ENCODE measurements around the gene CYTH4. TPM values are rescaled to one million over a fixed set of nuclear protein-coding genes. Genes with fewer than 3 reads are reported as not detected.
A peak's percentile ranks its signal among the peaks of the same experiment; 100 is the strongest.
"Not testable (repeated sequence)": the region's sequence is repeated elsewhere in the genome, so short reads cannot be mapped to it uniquely, and the experiment has no call there.

Gene CYTH4
- 16.3 TPM for total RNA-seq

- DNase-seq (ENCODE audit: low spot score): peak; percentile 78
Observed at GRCh38 chr22:37282385-37282677, at the start of gene CYTH4. Gene CYTH4 (plus strand): TSS chr22:37282508. CDS start chr22:37282570, 62 bp downstream.

DNA sequence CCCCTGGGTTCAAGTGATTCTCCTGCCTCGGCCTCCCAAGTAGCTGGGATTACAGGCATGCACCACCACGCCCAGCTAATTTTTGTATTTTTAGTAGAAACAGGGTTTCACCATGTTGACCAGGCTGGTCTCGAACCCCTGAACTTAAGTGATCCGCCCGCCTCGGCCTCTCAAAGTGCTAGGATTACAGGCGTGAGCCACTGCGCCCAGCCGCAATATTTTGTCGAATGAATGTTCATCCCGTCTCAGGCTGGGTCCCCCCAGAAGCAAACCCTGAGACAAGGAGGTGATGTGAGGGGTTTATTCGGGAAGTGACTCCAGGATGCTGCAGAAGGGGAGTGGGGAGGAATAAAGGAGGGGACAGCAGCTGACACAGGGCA is 48.9 kb upstream of the CYTH4 start:
- DNase-seq (ENCODE audit: low spot score): not testable (repeated sequence)

- DNase-seq (ENCODE audit: low spot score): no peak
Observed at GRCh38 chr22:37233751-37234631, 48.3 kb upstream of the CYTH4 start.

GRCh38 chr22:37234736-37235711 is 47.3 kb upstream of the CYTH4 start:
- no peak for DNase-seq (ENCODE audit: low spot score)

DNA sequence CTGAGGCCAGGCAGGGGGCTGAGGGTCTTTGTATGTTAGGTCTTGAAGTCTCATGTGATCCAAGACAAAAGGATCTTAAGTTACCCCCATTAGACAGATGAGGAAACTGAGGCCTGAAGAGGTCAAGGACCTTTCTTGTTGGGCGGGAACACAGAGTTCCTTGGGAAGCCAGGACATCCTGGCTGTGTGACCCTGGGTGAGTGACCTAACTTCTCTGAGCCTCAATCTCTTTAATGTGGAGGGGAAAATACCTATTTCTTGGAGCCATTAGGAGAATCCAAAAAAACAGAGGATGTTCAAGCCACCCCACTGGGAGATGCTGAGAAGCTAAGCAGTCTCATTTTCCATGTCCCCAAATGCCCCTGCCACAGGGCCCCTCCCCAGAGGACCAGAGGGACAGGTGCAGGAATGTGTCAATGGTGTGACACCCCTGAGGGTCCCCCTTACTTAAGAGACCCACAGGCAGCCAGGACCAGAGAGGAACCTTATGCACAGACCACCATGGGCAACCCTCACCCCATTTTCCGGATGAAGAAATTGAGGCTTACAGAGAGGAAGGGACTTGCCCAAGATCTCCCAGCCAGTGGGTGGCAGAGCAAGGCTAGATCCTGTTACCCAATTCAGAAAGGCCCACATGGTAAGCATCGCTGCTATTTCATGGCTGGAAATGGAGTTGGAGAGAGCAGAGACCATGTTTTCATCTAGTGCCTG is 46.3 kb upstream of the CYTH4 start:
- no peak for DNase-seq (ENCODE audit: low spot score)

DNA sequence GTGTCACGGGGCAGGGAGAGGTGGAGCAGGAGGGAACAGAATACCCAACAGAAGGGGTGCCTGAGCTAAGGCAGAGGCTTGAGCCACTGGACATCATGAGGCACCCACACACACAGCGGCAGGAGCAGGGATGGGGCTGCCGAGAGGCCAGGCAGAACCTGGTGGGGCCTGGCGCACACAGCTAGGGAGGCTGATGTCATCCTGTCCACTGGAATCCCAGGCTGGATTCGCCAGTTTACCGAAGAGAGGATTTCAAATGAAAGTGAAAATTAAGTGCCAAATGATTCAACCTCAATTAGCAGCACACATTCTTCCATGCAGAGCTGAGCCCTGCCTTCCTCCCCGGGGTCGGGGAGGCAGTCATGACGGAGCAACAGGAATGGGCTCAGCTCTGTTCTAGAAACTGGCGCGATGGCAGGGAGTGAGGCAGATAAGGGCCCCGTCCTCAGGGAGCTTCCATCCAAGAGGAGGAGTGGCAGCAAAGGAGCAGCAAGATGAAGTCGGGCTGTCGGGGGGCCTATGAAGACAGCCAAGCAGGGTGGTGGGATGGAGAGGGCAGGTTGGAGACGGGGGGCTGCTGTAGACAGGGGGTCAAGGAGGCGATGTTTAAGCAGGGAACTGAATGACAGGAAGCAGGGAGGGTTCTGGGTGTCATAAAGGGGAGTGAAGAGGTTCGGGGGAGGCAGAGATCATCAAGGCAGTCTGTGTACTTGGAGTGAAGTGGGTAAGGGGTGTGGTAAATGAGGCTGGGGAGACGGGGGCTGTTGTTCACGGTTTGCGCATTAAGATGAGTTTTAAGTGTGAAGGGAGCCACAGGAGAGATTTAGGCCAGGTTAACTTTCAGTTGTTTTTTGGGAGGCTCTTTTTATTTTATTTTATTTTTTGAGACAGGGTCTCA is 44.7 kb upstream of the CYTH4 start:
- no peak for DNase-seq (ENCODE audit: low spot score)

DNA sequence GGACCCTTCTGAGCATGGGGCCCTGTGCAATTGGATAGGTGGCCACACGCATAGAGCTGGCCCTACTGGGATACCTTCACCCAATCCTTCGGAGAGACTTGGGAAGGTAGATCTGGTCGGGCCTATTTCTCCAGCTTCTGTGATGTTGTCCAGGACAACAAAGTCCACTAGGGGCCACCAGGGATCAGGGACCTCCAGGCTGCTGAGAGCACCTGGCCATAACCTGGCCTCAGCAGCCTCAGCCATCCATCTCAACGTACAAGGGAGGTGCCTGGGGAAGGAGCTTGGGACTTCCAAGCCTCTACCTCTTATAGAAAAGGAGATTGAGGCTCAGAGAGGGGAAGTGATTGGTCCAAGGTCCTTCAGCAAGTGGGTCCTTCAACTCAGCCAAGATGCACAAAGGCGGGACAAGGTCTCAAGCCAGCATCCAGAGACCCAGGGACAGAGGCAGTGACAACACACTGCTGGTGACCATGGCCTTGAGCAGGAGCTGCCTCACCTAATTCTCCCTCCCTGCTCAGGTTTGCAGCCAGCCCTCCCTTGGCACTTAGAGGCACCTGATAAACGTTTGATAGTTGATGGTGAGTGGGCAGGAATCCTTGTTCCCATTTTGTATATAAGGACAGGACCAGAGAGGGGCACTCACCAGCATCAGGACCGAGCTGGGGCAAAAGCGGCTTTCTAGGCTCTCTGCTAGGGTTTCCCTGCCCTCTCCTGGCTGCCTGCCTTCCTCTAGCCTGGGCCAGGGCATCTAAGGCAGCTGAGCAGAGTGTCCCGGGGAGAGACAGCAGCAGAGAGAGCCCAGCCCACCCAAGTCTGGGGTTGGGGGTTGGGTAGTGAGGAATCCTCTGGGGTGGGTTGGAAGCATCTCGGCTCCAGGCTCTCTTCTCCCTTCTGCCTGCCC is 42.7 kb upstream of the CYTH4 start:
- no peak for DNase-seq (ENCODE audit: low spot score)

GRCh38 chr22:37240240-37240940 is 41.9 kb upstream of the CYTH4 start:
- no peak for DNase-seq (ENCODE audit: low spot score)

- no peak for DNase-seq (ENCODE audit: low spot score)
Observed at GRCh38 chr22:37240941-37241320, 41.4 kb upstream of the CYTH4 start.

- DNase-seq (ENCODE audit: low spot score): no peak
Observed at GRCh38 chr22:37241351-37242142, 40.8 kb upstream of the CYTH4 start.

- DNase-seq (ENCODE audit: low spot score): peak; percentile 66
Observed at GRCh38 chr22:37242395-37242918, 39.9 kb upstream of the CYTH4 start.

GRCh38 chr22:37243402-37244113 is 38.8 kb upstream of the CYTH4 start:
- no peak for DNase-seq (ENCODE audit: low spot score)

DNA sequence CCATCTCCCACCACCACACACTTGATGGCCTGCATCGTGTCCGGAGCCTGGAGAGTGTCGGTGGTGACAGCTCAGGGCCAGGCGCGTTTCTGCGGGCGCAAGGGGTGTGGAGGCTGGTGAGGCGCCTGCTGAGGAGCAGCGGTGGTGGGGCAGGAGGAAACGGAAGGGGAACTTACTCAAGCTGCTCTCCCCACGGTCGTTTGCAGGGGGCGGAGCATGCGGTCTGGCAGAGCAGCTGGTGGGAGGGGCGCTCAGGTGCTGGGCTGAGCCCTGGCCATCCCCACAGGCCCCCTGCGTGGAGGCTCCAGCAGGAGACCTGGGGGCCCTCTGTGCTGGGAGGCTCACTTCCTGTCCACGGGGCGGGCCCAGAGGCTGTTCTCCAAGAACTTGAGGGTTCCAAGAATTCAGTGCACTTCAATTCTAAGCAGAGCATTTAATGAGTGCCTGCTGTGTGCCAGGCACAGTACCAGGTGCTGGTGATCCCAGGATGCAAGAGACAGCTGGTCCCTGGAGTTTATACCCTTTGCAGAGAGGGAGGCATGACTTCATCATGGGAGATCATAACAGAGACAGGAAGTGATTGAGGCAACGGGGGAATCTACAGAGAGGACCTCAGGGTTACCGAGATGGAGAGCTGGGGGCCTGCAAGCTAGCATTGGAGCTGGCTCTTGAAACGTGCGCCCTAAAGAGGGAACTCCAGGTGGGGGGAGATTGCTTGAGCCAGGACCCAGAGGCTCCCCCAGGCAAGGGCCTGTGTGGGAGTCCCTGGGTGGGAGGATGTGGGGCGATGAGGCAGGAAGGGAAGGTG is 38.0 kb upstream of the CYTH4 start, which contains the start of gene RAC2:
RAC2 (minus strand) TSS at position 156 of the 808 bp plus-strand sequence; CDS start at position 35, 121 bp downstream.
- DNase-seq (ENCODE audit: low spot score): peak; percentile 83

GRCh38 chr22:37244922-37245722 is 37.2 kb upstream of the CYTH4 start:
- no peak for DNase-seq (ENCODE audit: low spot score)

DNA sequence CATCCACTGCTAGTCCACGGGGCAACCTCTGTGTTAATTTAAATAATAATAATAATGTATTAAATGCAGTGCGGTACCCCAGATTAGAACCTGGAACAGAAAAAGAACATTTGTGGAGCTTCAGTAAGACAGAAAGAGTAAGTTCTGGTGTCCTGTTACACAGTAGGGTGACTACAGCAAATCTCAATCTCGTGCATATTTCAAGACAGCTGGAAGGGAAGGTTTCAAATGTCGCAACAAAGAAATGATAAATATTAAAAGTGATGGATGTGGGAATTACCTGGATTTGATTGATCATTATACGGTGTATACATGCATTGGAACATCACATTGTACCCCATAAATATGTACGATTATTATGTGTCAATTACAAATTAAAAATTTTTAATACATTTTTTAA is 36.6 kb upstream of the CYTH4 start:
- DNase-seq (ENCODE audit: low spot score): no peak

- DNase-seq (ENCODE audit: low spot score): no peak
Observed at GRCh38 chr22:37248251-37248650, 34.1 kb upstream of the CYTH4 start.
